HCEC 1CT (cell line): ENCODE results near the gene TMEM229B.

Source experiments
- DNase-seq: peaks from one replicate; pipeline ENCODE4 v3.0.0-alpha.2; 2017

Gene TMEM229B

GRCh38 chr14:67449096-67449495 lies 39.4 kb downstream of the TMEM229B start:
- no peak for DNase-seq

- DNase-seq: no peak
Observed at GRCh38 chr14:67447033-67447381, 41.5 kb downstream of the TMEM229B start.

- DNase-seq: no peak
Observed at GRCh38 chr14:67446371-67447032, 42.0 kb downstream of the TMEM229B start.

GRCh38 chr14:67444395-67444794 lies 44.1 kb downstream of the TMEM229B start:
- no peak for DNase-seq

GRCh38 chr14:67442139-67442906 lies 46.2 kb downstream of the TMEM229B start:
- DNase-seq: no peak

- DNase-seq: no peak
Observed at GRCh38 chr14:67441672-67442071, 46.8 kb downstream of the TMEM229B start.

- no peak for DNase-seq
Observed at GRCh38 chr14:67441256-67441655, 47.3 kb downstream of the TMEM229B start.

GRCh38 chr14:67440513-67440912 lies 48.0 kb downstream of the TMEM229B start:
- DNase-seq: no peak

- DNase-seq: no peak
Observed at GRCh38 chr14:67438969-67439368, 49.6 kb downstream of the TMEM229B start.

- DNase-seq: no peak
Observed at GRCh38 chr14:67436006-67436866, 52.3 kb downstream of the TMEM229B start.

GRCh38 chr14:67435603-67436002 lies 52.9 kb downstream of the TMEM229B start:
- DNase-seq: no peak

GRCh38 chr14:67432050-67432564 lies 56.4 kb downstream of the TMEM229B start:
- no peak for DNase-seq

GRCh38 chr14:67429510-67430205 lies 58.9 kb downstream of the TMEM229B start:
- DNase-seq: peak; percentile 21

- peak; percentile 71 for DNase-seq
Observed at GRCh38 chr14:67428501-67429031, 60.0 kb downstream of the TMEM229B start.

GRCh38 chr14:67426983-67427606 lies 61.4 kb downstream of the TMEM229B start:
- peak; percentile 66 for DNase-seq

- DNase-seq: no peak
Observed at GRCh38 chr14:67426161-67426560, 62.4 kb downstream of the TMEM229B start.

- DNase-seq: no peak
Observed at GRCh38 chr14:67425608-67426007, 62.9 kb downstream of the TMEM229B start.

GRCh38 chr14:67424539-67424938 lies 64.0 kb downstream of the TMEM229B start:
- no peak for DNase-seq

- no peak for DNase-seq
Observed at GRCh38 chr14:67423424-67423823, 65.1 kb downstream of the TMEM229B start.

GRCh38 chr14:67421356-67422224 lies 66.9 kb downstream of the TMEM229B start:
- no peak for DNase-seq
